K562 (cell line): ENCODE measurements around the gene PGS1. TPM values are rescaled to one million over a fixed set of nuclear protein-coding genes. Genes with fewer than 3 reads are reported as not detected.

Experiments used
- AFF4 ChIP-seq: sonication (generic); formaldehyde crosslinking; IDR thresholded peaks from 2 replicates; pipeline ENCODE4 v1.8.0; 2023; ENCODE audit warnings: mild to moderate bottlenecking, missing genetic modification reagents
- CBX5 ChIP-seq: IDR thresholded peaks from 2 replicates; pipeline ENCODE4 v1.6.1; 2014; ENCODE audit warnings: low read depth, borderline replicate concordance
- FOXK2 ChIP-seq, 2 experiments: fragments of 450-650 bp; IDR thresholded peaks in 1 of 2; conservative IDR thresholded peaks in 1 of 2; 2 replicates each; pipeline ENCODE4 v1.6.1; 2016; ENCODE audit warnings: low read depth in 2 of 2, mild to moderate bottlenecking in 1 of 2
- FOXM1 ChIP-seq, 2 experiments: fragments of 450-650 bp in 1 of 2; sonication (generic) in 1 of 2; formaldehyde crosslinking in 1 of 2; IDR thresholded peaks; 2 replicates each; pipeline versions ENCODE4 v1.6.1 to v1.9.0; 2017 to 2022; ENCODE audit warnings: low read depth in 2 of 2, mild to moderate bottlenecking in 2 of 2, missing genetic modification reagents in 1 of 2, moderate library complexity in 1 of 2
- HCFC1 ChIP-seq: IDR thresholded peaks from 2 replicates; pipeline ENCODE4 v1.6.1; 2012; ENCODE audit warnings: low read depth, low read length, improper control_type of control experiment
- HDAC1 ChIP-seq, 2 experiments: fragments of 450-650 bp; IDR thresholded peaks; 2 replicates each; pipeline ENCODE4 v1.6.1; 2016 to 2017; ENCODE audit warnings: inconsistent platforms in 1 of 2, mild to moderate bottlenecking in 1 of 2, moderate library complexity in 1 of 2
- HMG20B ChIP-seq: fragments of 250-450 bp; sonication (Bioruptor Pico); IDR thresholded peaks from 2 replicates; pipeline ENCODE4 v1.5.0; 2021; ENCODE audit warnings: mild to moderate bottlenecking
- IFI16 ChIP-seq: fragments of 250-450 bp; sonication (Bioruptor Pico); IDR thresholded peaks from 2 replicates; pipeline ENCODE4 v2.1.2; 2022; ENCODE audit warnings: mild to moderate bottlenecking, inconsistent platforms
- NONO ChIP-seq, 2 experiments: fragments of 200-400 bp in 1 of 2; fragments of 450-650 bp in 1 of 2; formaldehyde crosslinking in 1 of 2; IDR thresholded peaks; 2 replicates each; pipeline ENCODE4 v1.6.1; 2017; ENCODE audit warnings: low read depth in 2 of 2, mild to moderate bottlenecking in 2 of 2, moderate library complexity in 2 of 2, low read length in 1 of 2
- NR2C2 ChIP-seq, 2 experiments: fragments of 200-800 bp in 1 of 2; sonication (Bioruptor generic) in 1 of 2; sonication (generic) in 1 of 2; formaldehyde crosslinking in 1 of 2; IDR thresholded peaks; 2 replicates each; pipeline versions ENCODE4 v1.6.1 to v1.8.0; 2016 to 2022; ENCODE audit warnings: mild to moderate bottlenecking in 1 of 2, missing compliant biosample characterization in 1 of 2, missing genetic modification characterization in 1 of 2, missing genetic modification reagents in 1 of 2
- RBM14 ChIP-seq: fragments of 200-400 bp; formaldehyde crosslinking; IDR thresholded peaks from 2 replicates; pipeline ENCODE4 v1.6.1; 2018; ENCODE audit warnings: low read depth, mild to moderate bottlenecking, low read length, moderate library complexity, borderline replicate concordance; ENCODE audit not compliant: insufficient read depth
- RUNX1 ChIP-seq: sonication (generic); IDR thresholded peaks from 2 replicates; pipeline ENCODE4 v1.6.1; 2016; ENCODE audit warnings: antibody characterized with exemption, low read depth
- TARDBP ChIP-seq: fragments of 450-650 bp; IDR thresholded peaks from 2 replicates; pipeline ENCODE4 v1.6.1; 2016
- TEAD2 ChIP-seq: fragments of 450-650 bp; IDR thresholded peaks from 2 replicates; pipeline ENCODE4 v1.6.1; 2016; ENCODE audit warnings: missing genetic modification characterization, control low read depth, missing compliant biosample characterization
- polyA plus RNA-seq, 8 experiments: library from polyadenylated mRNA; depleted of rRNA in 4 of 8; stranded (reverse) in 5 of 8; unstranded in 3 of 8; fragments of >200 nt; fragmentation: Nextera tagmentation in 2 of 8; fragmentation: Illumina TruSeq in 1 of 8; extraction: Ambion mirVana in 2 of 8; extraction: Trizol in 1 of 8; gene quantifications; 2 replicates each; pipeline versions ENCODE4 v1.2.1 to v1.2.3, GENCODE V29; 2011 to 2014; ENCODE audit warnings: inconsistent platforms in 1 of 8, missing spikeins in 1 of 8
- total RNA-seq, 7 experiments: library from RNA; depleted of rRNA in 6 of 7; stranded (reverse); fragments of >200 nt in 6 of 7; fragmentation: Illumina TruSeq in 2 of 7; extraction: Trizol in 2 of 7; gene quantifications; 2 replicates each; pipeline versions ENCODE4 v1.2.1 to v1.2.3, GENCODE V29; 2011 to 2021; ENCODE audit warnings: low replicate concordance in 1 of 7
- TF ChIP-seq, protein P1 (sequence below): sonication (generic); formaldehyde crosslinking; IDR thresholded peaks from 2 replicates; pipeline ENCODE4 v1.8.1; 2023; ENCODE audit warnings: mild to moderate bottlenecking, missing genetic modification reagents, moderate library complexity
- TF ChIP-seq, protein P2 (sequence below), 3 experiments: fragments of 200-800 bp in 1 of 3; fragments of 250-450 bp in 1 of 3; fragments of 450-650 bp in 1 of 3; sonication (Bioruptor Pico) in 1 of 3; sonication (Bioruptor generic) in 1 of 3; formaldehyde crosslinking in 1 of 3; IDR thresholded peaks; 2 replicates each; pipeline versions ENCODE4 v1.6.1 to v1.8.0; 2016 to 2022; ENCODE audit warnings: mild to moderate bottlenecking in 2 of 3, missing genetic modification characterization in 2 of 3, missing compliant biosample characterization in 1 of 3, moderate library complexity in 1 of 3

The PGS1 gene
- total and polyA plus RNA-seq, 9 of the 15 experiments (the other 6 are each of a cell fraction or from before 2014, with no cell fraction given): 1.3 to 39.4 (median 22.3) TPM

DNA sequence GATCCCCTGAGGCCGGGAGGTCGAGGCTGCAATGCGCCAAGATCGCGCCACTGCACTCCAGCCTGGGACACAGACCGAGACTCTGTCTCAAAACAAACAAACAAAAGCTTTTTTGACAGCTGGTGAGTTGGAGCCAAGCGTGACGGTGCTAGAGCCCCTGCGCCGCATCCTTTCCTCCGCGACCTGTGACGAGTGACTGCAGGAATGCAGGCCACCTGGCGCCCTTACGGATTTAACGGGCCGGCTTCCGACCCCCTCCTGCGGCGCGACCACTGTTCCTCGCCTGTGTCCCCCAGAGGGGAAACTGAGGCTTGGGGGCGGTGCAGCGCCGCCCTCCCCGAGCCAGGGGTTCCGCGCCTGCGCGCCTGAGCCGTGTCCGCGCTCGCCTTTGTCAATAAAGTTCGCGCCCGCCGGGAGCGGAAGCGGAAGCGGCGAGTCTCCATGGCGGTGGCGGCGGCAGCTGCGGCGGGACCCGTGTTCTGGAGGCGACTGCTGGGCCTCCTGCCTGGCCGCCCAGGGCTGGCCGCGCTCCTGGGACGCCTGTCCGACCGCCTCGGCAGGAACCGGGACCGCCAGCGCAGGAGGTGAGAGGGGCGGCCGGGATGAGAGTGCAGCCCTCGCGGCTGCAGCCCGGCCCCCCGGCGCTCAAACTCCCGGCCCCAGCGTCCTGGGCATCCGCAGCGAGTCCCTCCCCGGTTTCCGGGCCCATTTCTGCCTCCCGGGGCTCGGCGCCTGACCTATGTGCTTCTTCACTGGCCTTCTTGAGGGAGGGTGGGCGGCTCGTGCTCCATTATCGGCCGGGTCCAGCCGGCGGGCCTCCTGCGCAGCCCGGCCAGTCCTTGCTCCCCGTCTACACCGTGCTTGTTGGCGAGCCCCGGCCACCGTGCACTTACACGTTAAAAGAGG lies at the start of gene PGS1 (continued):
- TF ChIP-seq NR2C2 (CRISPR knock-in tag; IDR thresholded peaks at IDR 0.05) (no peak), NR2C2 (tag; IDR thresholded peaks at IDR 0.05) (peak; percentile 42; the same call in 1 of the 2 replicates), HCFC1 (peak; percentile 84), RUNX1 (peak; percentile 17; the same call in 1 of the 2 replicates), TEAD2 (no peak), NONO (IDR thresholded peaks at IDR 0.05; ENCODE audit: low read depth in 2 of 2, low read length in 1 of 2) (peak; percentile 33 to 69; a peak in 1 of 4 replicates), RBM14 (peak; percentile 47; the same call in 1 of the 2 replicates), FOXM1 (IDR thresholded peaks at IDR 0.05; ENCODE audit: low read depth) (no peak), FOXM1 (CRISPR knock-in tag; IDR thresholded peaks at IDR 0.05; ENCODE audit: low read depth) (peak; percentile 23; the same call in 1 of the 2 replicates), HDAC1 (IDR thresholded peaks at IDR 0.05) (peak in 1 of 2 experiments; percentile 96; a peak in 2 of 4 replicates), IFI16 (CRISPR knock-in tag) (no peak), FOXK2 (conservative IDR thresholded peaks at IDR 0.05 in 1 of 2, IDR thresholded peaks at IDR 0.05 in 1 of 2; ENCODE audit: low read depth in 2 of 2) (peak in 1 of 2 experiments; percentile 29; a peak in 1 of 4 replicates), CBX5 (no peak), TARDBP (peak; percentile 68; the same call in 1 of the 2 replicates), AFF4 (CRISPR knock-in tag) (no peak; the same call in 1 of the 2 replicates), HMG20B (CRISPR knock-in tag) (no peak)
- TF ChIP-seq, protein P1, sequence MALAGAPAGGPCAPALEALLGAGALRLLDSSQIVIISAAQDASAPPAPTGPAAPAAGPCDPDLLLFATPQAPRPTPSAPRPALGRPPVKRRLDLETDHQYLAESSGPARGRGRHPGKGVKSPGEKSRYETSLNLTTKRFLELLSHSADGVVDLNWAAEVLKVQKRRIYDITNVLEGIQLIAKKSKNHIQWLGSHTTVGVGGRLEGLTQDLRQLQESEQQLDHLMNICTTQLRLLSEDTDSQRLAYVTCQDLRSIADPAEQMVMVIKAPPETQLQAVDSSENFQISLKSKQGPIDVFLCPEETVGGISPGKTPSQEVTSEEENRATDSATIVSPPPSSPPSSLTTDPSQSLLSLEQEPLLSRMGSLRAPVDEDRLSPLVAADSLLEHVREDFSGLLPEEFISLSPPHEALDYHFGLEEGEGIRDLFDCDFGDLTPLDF (CRISPR knock-in tag): peak; percentile 78
- TF ChIP-seq, protein P2, sequence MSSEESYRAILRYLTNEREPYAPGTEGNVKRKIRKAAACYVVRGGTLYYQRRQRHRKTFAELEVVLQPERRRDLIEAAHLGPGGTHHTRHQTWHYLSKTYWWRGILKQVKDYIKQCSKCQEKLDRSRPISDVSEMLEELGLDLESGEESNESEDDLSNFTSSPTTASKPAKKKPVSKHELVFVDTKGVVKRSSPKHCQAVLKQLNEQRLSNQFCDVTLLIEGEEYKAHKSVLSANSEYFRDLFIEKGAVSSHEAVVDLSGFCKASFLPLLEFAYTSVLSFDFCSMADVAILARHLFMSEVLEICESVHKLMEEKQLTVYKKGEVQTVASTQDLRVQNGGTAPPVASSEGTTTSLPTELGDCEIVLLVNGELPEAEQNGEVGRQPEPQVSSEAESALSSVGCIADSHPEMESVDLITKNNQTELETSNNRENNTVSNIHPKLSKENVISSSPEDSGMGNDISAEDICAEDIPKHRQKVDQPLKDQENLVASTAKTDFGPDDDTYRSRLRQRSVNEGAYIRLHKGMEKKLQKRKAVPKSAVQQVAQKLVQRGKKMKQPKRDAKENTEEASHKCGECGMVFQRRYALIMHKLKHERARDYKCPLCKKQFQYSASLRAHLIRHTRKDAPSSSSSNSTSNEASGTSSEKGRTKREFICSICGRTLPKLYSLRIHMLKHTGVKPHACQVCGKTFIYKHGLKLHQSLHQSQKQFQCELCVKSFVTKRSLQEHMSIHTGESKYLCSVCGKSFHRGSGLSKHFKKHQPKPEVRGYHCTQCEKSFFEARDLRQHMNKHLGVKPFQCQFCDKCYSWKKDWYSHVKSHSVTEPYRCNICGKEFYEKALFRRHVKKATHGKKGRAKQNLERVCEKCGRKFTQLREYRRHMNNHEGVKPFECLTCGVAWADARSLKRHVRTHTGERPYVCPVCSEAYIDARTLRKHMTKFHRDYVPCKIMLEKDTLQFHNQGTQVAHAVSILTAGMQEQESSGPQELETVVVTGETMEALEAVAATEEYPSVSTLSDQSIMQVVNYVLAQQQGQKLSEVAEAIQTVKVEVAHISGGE (CRISPR knock-in tag; IDR thresholded peaks at IDR 0.05): peak in 2 of 3 experiments; percentile 62 to 68; a peak in 3 of 6 replicates
